GM18909 (cell line): Measurements from ENCODE around the gene SF3B4.

Experiments used
- ATAC-seq: cut with Tn5 transposase; IDR thresholded peaks from one replicate; pipeline ENCODE4 v1.9.1; 2021; ENCODE audit warnings: mild to moderate bottlenecking; ENCODE audit not compliant: unreplicated experiment, poor library complexity

Gene SF3B4

DNA sequence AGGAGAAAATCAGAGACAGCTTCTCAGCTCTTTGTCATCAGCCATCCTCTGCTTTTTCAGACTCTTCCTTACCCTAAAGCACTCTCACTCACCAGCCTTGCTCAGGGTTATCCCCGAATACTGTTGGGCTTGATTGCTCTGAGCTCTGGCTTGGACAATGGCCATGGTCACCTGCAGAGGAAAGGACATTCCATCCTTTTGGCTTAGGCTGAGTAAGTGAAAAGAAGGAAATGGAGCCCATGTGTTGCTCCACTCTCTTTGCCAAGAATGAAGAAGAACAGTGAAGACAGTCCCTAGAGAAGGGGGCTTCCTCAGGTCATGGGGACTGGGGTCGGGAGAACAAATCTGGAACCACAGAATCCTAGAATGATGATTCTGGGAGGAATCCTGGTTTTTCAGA, 6.8 kb upstream of the SF3B4 start:
- ATAC-seq: no peak

DNA sequence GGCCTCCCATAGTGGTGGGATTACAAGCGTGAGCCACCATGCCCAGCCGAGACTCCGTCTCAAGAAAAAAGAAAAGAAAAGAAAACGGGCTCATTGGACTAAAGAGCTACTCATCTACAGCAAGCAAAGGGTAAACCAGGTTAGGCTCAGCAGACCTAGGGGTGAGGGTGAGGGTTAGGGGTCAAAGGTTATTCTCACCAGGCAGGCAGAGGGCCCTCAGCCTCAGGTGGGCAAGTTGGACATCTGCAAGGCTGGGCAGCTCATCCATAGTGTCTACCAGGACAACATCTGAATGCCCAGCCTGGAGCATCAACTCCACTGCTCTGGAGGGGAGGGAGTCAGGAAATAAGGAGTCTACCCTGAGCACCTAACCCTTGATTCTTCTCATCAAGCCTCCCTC, 5.6 kb upstream of the SF3B4 start:
- no peak for ATAC-seq

DNA sequence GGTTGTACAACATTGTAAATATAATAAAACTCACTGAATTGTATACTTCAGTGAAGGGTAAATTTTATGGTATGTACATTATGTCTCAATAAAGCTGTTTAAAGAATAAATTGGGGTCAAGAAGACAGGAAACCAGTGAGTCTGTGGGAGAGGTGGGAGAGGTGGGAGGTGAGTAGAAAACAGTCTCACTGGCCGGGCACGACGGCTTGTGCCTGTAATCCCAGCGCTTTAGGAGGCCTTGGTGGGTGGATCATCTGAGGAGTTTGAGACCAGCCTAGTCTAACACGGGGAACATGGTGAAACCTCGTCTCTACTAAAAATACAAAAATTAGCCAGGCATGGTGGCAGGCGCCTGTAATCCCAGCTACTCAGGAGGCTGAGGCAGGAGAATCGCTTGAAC, 4.9 kb upstream of the SF3B4 start:
- no peak for ATAC-seq

DNA sequence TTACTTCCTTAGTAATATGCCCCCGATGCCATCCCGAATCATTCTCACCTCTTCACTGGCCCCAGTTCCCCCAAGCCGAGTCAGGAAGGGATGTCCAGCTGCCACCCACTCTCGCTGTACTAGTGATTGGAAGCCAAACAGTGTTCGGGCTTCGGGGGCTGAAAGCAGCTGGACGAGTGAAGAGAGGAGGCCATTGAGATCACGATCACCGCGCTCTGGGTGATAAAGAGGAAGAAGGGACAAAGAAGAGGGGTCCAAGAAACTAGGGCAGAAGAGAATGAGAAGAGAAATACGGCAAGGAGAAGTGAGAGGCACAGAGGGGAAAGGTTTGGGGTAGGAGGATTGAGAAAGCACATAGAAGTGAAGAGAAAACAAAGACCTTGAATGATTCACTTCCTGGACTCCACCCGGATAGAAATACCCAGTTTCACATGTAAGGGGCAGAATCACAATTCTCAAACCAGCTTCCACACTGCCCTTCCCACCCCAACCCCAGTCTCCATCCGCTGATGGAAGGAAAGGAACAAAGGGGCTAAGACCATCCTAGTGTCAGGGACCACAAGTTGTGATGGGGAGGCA, 3.7 kb upstream of the SF3B4 start:
- ATAC-seq: no peak

DNA sequence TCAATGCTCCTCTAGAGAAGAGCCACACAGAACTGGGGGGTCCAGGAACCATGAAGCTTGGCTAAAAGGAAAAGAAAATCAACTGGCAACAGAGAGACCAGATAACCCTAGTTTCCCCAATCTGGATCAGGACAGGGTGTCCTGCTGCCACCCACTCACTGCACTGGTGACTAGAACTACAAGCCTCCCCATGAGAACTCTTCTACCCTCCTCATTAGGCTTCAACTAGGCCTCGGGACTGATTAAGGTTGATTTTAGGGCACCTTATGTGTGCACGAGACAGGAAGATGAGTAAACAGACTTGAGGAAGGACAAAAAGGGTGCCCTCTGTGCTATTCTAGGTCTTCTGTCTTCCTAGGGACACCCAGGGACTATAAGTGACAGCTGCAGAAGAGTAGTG, 2.3 kb upstream of the SF3B4 start:
- no peak for ATAC-seq

DNA sequence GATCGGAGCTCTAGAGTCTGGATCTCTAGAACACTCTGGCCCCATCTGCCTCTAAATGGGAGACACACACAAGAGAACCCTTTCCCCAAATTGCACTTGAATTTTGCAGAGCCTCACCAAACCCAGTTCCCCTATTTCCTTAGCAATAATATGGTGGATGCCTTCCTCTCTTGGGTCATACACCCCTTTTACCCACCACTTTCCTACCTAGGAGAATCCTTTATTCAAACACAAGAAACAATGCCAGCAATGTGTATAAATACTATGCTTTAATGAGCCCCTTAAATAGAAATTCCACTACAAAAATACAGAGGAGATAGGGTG, 760 bp upstream of the SF3B4 start:
- no peak for ATAC-seq

DNA sequence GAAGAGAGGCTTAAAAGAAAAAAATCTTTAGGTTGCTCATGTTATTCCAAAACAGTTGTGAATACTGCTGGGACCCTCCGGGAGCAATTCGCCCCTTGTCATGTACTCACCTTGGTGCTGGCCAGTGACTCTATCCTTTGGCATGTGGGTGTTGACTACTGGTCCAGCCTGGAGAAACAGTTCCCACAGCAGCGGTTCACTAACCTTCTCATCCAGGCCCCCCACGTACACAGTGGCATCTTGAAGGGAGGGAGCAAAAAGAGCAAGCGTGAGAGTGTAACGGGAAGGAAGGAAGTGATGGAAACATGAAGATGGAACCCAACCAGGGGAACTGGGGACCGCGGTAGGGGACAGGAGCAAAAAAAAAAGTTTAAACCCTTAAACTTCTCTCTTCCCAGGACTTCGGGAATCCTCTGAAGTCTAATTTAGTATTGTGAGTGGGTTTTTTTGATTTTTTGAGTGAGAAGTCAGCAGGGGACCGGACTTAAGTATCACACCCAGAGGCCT, 494 bp downstream of the SF3B4 start:
- ATAC-seq: no peak

DNA sequence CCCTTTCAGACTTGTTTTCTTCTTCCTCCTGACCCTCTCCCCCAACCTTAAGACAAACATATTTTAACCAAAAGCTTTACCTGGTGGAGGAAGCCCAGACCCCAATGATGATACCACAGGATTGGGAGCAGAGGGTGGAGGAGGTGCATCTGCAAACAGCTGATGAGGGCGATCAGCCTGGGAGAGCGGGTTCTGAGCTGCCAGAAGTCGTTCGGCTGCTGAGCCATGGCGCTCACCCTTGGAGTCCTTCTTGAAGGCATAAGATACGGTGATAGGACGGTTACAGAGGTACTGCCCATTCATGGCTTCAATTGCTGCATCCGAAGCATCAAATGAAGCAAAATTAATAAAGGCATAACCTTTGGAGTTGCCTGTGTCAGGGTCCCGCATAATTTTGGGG, 1.3 kb downstream of the SF3B4 start:
- ATAC-seq: no peak

DNA sequence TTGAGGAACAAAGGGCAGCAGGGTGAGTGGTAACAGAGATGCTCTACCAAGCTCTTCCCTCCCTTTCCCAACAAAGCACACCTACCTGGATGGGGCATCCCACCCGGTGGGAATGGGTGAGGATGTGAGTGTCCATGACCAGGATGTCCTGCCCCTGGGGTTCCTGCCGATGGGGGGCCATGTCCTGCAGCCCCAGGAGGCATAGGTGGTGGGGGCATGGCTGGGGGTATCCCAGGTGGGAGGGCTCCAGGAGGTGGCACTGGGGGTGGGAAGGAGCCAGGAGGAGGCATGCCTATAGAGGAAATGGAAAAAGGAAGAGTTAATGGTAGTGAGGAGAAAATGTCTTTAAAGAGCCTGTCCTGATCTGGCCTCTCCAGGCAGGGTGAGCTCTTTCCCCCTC, 1.9 kb downstream of the SF3B4 start:
- ATAC-seq: no peak

DNA sequence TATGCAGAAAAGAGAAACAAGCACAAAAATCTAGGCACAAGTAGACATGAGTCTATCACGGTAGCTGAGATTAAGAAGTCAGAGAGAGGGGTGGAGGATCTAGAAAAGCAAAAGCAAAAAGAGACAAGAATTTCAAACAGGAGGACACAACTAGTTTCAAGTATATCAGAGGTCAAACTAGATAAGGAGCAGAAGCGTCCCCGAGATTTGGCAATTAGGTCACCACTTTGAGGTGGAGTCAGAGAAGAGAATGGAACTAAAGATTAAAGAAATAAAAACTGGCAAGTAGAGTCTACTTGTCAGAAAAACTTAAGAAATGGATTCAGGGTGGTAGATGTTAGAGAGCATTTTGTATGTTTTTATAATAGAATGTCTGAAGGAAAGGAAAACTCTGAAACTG, 2.3 kb downstream of the SF3B4 start:
- ATAC-seq: no peak

DNA sequence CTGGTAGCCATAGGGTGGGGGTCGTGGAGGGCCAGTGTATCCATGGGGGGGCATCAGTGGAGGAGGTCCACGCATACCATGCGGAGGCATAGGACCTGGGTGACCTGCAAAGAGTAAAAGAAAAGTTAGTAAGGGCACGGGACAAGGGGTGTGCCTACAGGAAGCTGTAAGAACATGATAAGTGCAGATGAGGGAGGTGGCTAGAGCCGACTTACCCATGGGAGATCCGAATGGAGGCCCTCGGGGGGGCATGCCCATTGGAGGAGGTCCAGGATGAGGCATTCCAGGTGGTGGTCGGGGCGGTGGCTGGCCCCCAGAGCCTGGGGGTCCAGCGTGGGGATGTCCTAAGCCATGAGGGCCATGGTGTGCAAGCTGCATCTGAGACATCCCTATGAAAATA, 4.0 kb downstream of the SF3B4 start:
- no peak for ATAC-seq

DNA sequence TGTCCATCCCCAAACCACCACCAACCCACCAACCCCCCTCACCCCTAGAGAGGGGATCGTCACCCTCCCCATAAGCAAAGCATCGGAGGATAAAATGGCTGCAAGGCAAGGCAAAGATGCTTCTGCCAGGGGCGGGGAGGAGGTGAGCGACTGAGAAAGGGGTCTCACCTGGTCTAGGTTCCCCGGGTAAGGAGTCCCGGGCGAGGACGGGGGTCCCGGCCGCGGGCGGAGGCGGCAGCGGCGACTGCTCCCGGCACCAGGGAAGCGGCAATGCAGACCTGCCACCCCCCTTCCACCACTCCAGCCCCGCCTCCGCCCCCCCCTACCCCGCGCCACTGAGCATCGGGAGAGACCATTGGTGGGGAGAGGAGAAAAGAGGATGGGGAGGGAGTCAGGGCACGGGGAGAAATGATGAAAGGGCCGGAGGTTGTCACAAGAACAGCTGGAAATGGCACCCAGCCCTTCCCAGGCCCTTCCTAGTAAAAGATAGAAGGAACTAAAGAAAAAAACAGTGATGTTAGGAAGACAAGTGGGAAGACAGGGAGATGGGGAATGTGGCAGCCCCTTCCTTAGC, 9.9 kb downstream of the SF3B4 start, which contains the start of gene SV2A:
SV2A (minus strand) TSS at position 274 of the 574 bp plus-strand sequence. CDS start 4,004 bp downstream, outside the sequence.
- ATAC-seq: no peak

DNA sequence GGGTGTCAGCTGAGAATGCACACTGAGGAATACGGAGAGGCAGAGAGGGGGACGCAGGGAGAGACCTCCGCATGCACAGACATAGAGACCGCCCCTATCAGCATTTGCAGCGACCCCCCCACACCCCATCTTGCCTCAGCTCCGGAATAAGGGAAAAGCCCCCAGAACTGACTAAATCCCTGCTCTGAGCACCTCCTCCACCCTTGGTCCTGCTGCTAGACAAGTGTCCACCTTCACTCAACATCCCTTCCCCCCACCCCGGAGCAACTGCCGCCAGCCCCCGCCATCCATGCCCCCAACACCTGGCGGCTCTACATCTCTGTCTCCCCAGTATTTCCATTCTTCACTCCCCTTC, 10.7 kb downstream of the SF3B4 start:
- ATAC-seq: no peak

DNA sequence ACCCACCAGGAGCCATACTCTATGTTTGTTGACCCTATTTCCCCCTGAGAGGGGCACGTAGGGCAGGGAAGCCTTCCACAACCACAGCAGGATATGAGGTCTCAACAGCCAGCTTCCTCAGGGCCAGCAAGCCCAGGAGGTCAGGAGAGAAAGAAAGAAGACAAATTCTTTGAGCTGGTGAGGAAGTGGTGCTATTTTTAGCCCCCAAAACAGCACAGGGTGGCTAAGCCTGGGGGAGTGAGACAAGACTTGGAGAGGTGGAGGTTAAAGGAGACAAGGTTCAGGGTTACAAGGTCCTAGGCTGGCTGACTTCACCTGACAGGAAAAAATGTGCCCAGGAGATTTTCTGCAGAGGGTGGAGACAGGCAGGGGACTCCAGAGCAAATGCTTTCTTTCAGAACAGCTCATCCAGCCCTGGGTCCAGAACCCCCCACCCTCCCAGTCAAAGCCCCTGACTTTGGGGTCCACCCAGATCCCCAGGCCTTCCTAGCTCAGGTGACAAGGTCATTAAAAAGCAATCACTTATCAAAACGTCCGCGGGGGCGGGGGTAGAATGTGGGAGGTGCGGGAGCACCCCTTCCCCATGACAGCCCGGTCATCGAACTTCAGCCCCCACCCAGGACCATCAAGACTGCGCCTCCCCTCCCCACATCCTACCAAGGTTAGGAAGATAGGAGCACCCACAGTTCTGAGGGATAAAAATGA, 11.3 kb downstream of the SF3B4 start:
- ATAC-seq: no peak

DNA sequence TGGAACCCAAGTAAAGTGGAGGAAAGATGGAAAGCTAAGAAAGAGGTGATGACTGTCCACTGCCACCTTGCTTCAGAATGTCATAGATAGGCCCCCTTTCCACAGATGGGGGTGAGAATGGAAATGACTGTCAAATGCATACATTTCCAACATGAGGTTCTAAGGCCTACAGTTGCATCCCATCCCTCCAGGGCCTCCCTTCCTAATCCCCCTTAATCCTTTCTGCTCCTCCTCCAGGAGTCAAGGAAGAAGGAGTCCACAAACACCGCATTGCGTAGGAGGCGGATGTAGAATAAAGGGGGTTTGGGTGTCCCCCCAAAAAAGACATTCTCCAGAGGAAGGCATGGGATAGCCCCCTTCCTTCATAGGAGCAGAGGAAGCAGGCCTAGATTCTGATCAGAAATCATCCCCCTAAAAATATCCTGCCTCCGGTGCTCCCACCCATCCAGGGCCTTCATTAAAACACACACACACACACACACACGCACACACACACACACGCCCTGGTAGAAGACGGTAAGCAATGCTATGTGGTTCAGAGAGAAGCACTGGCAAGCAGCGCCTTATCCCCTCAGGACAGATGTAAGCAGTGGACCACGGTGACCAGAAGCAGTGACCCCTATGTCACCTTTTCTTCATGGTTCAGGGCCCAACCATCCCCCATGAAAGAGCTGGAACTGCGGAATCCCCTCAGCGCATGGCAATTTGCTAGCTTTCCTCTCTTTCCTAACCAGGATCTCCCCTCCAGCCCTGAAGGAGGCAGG, 12.0 kb downstream of the SF3B4 start:
- ATAC-seq: no peak

DNA sequence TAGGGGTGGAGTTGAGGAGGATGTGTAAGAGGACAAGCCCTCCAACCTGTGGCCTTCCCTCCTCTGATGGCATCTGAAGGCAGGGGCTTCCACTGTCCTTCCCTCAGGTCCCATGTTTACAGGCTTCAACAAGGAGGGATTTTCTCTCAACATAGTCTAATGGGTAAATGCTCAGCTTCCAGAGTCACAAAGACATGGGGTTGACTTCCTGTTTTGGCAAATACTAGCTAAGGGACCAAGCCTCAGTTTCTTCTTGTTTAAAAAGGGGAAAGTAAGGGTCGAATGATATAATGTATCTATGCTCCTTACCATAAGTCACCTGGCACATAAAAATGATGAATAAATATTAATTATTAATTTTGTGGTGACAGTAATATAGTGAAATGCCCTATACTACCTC, 13.1 kb downstream of the SF3B4 start:
- no peak for ATAC-seq

DNA sequence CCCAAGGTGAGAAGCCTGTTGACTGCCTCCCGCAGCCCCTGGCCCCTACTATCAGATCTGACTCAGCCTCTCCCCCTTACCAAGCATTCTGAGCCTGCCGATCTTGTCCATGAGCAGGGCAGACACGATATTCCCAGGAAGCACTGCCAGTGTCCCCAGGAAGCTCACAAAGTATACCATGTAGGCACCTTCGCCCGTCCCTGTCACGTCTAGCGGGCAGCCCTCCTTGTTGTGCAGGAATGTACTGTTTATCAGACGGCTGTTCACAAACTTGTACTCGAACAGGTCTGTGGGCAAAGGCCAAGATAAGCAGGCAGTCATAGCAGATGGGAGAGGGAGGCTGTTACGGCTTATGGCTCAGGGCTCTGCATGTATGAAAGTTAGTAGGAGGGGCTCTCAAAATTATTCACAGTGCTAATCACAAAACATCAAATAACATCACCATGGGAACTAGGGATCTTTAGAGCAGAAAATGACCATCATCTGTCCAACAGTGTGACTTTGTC, 21.0 kb downstream of the SF3B4 start:
- no peak for ATAC-seq

DNA sequence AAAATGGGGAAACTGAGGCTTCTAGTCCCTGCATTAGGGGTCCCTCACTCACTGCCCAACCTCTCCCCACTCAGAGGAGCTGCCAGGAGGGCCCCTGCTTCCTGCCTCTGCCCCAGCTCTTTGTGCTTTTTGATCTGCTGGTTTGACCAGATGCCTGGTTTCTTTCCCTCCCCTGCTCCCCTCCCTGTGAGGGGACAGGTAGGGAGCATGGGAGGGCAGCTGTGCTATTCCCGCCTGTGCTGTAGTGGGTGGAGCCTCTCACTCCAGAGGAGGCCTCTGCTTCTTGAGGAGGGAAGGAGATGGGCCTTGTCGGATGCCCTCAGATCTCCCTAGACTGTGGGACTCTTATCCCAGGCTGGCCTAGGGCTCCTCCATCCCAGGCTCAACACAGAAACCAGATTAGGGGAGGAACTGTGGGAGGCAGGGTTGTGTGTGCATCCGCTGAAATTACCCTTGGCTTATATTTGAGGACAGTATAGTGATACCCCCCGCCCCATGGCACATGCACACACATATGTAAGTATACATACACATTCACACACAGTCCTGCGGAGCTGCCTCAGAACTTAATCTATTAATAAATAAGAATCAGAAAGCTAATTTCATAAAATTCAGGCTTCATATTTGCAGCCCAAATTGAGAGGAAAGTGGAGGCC, 23.6 kb downstream of the SF3B4 start:
- ATAC-seq: no peak

DNA sequence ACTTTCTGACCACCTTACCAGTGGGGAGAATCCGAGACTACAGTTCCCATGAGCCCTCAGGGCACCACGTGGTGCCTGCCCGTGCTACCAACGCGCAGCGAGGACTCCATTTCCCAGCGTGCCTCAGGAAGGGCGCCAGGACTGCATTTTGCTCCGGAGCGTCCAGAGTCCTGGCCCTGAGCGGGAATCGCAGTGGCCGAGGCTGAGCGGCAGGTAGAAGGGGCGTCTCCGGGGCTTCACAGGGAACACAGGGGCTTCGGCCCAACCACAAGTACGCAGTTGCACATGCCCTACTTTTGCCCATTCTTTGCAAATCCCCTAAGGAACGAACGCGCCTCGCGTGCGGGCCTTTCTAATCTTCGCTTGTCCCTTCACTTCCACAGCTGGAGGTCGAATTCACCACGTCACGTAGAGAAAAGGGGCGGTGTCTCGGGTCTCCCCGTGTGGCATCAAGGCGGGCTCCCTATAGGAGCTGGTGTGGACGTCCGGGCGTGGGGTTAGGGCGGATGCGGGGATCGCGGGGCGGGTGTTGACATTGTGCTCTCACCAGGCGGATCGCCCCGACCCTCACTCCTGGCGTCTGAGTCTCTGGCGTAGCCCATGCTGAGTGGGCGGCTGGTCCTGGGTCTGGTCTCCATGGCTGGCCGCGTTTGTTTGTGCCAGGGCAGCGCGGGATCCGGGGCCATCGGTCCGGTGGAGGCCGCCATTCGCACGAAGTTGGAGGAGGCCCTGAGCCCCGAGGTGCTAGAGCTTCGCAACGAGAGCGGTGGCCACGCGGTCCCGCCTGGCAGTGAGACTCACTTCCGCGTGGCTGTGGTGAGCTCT, 27.9 kb downstream of the SF3B4 start, which contains the start of gene BOLA1:
BOLA1 (plus strand) TSS at position 109 of the 825 bp plus-strand sequence; CDS start at position 601, 492 bp downstream.
- ATAC-seq: peak; percentile 93

DNA sequence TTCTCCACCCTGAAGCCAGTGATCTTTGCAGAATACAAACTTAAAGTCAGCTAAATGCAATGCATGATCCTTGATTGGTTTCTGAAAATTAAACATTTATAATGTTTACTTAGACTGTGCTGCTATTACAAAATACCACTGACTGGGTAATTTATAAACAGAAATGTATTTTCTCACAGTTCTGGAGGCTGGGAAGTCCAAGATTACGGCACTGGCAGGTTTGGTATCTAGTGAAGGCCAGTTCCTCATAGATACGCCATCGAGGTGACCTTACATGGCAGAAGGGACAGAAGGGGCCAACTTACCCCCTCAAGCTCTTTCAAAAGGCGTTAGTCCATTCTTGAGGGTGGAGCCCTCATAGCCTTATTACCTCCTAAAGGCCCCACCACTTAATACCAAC, 31.0 kb downstream of the SF3B4 start:
- ATAC-seq: no peak
